ENCODE data around the gene CTBP2. TPM values are rescaled to one million over a fixed set of nuclear protein-coding genes. Genes with fewer than 3 reads are reported as not detected.
A peak's percentile ranks its signal among the peaks of the same experiment; 100 is the strongest.

CTBP2 gene
- total RNA-seq (1 to 10 TPM; 1.4 to 1.8 TPM), polyA plus RNA-seq (2.8 TPM)

- H3K4me3 ChIP-seq (ENCODE audit: low read length), result no peak within 1 kb of the TSS
- no peak for DNase-seq
- H3K9me3 ChIP-seq (ENCODE audit: low read length), result no peaks in the 10 kb centered on the region
- Mint-ChIP-seq H3K27me3 (peaks cover 24 to 45% of the 10 kb centered on the region in 2 donors), H3K27ac (no peak within 1 kb of the TSS), H3K9me3 (peaks cover 0 to 9% (median 0%) of the 10 kb centered on the region in 5 donors), H3K4me3 (peak within 1 kb of the TSS in 6 of 7 donors; percentile 51 to 87 (median 62)), H3K36me3 (no peaks in the 10 kb centered on the region), H3K4me1 (peaks cover 6 to 12% (median 10%) of the 10 kb centered on the region in 3 donors)
- ChIA-PET POLR2A (no interaction called here), CTCF (no interaction called here)
- no peak within 1 kb of the TSS for H3K27ac ChIP-seq (ENCODE audit: low read depth, low read length)
- H3K36me3 ChIP-seq (ENCODE audit: insufficient read depth, low read length), result no peaks in the 10 kb centered on the region
- peaks cover 5% of the 10 kb centered on the region for H3K4me1 ChIP-seq (ENCODE audit: insufficient read depth, low read length)
- no peaks in the 10 kb centered on the region for H3K27me3 ChIP-seq (ENCODE audit: insufficient read depth, low read length, poor library complexity, severe bottlenecking)
These were observed at the start of gene CTBP2 for GRCh38 chr10:125159932-125160855. CTBP2 (minus strand) TSS chr10:125160563.

- H3K36me3 ChIP-seq (ENCODE audit: insufficient read depth, low read length), result no peaks in the 10 kb centered on the region
- Mint-ChIP-seq H3K27ac (no peak overlapping the region), H3K4me1 (no peaks in the 10 kb centered on the region), H3K36me3 (no peaks in the 10 kb centered on the region), H3K9me3 (peaks cover 0 to 2% (median 0%) of the 10 kb centered on the region in 5 donors), H3K4me3 (no peak overlapping the region), H3K27me3 (peaks cover 0 to 8% of the 10 kb centered on the region in 2 donors)
- H3K27me3 ChIP-seq (ENCODE audit: insufficient read depth, low read length, poor library complexity, severe bottlenecking), result no peaks in the 10 kb centered on the region
- no peaks in the 10 kb centered on the region for H3K4me1 ChIP-seq (ENCODE audit: insufficient read depth, low read length)
- no peaks in the 10 kb centered on the region for H3K9me3 ChIP-seq (ENCODE audit: low read length)
- CTCF ChIA-PET, result no interaction called here
- DNase-seq, result no peak
- POLR2A ChIA-PET, result no interaction called here
- H3K27ac ChIP-seq (ENCODE audit: low read depth, low read length), result no peak overlapping the region
- no peak overlapping the region for H3K4me3 ChIP-seq (ENCODE audit: low read length)
These were observed 49.4 kb upstream of the CTBP2 start for GRCh38 chr10:125209591-125210355.

GRCh38 chr10:125208854-125209565 is 48.6 kb upstream of the CTBP2 start:
- H3K4me1 ChIP-seq (ENCODE audit: insufficient read depth, low read length), result no peaks in the 10 kb centered on the region
- H3K27me3 ChIP-seq (ENCODE audit: insufficient read depth, low read length, poor library complexity, severe bottlenecking), result no peaks in the 10 kb centered on the region
- ChIA-PET POLR2A (no interaction called here), CTCF (no interaction called here)
- no peak for DNase-seq
- H3K9me3 ChIP-seq (ENCODE audit: low read length), result no peaks in the 10 kb centered on the region
- Mint-ChIP-seq H3K4me1 (no peaks in the 10 kb centered on the region), H3K27ac (no peak overlapping the region), H3K4me3 (no peak overlapping the region), H3K27me3 (peaks cover 0 to 8% of the 10 kb centered on the region in 2 donors), H3K9me3 (peaks cover 0 to 2% (median 0%) of the 10 kb centered on the region in 5 donors), H3K36me3 (no peaks in the 10 kb centered on the region)
- H3K27ac ChIP-seq (ENCODE audit: low read depth, low read length), result no peak overlapping the region
- H3K4me3 ChIP-seq (ENCODE audit: low read length), result no peak overlapping the region
- no peaks in the 10 kb centered on the region for H3K36me3 ChIP-seq (ENCODE audit: insufficient read depth, low read length)

GRCh38 chr10:125206623-125207022 is 46.3 kb upstream of the CTBP2 start:
- H3K4me3 ChIP-seq (ENCODE audit: low read length), result no peak overlapping the region
- POLR2A ChIA-PET, result no interaction called here
- no peaks in the 10 kb centered on the region for H3K9me3 Mint-ChIP-seq
- no peaks in the 10 kb centered on the region for H3K9me3 ChIP-seq (ENCODE audit: low read length)
- H3K27me3 Mint-ChIP-seq, result peaks cover 0 to 8% of the 10 kb centered on the region in 2 donors
- no peak overlapping the region for H3K27ac Mint-ChIP-seq
- no peaks in the 10 kb centered on the region for H3K27me3 ChIP-seq (ENCODE audit: insufficient read depth, low read length, poor library complexity, severe bottlenecking)
- no peaks in the 10 kb centered on the region for H3K36me3 ChIP-seq (ENCODE audit: insufficient read depth, low read length)
- H3K4me3 Mint-ChIP-seq, result no peak overlapping the region
- no peaks in the 10 kb centered on the region for H3K4me1 ChIP-seq (ENCODE audit: insufficient read depth, low read length)
- DNase-seq, result no peak
- CTCF ChIA-PET, result no interaction called here
- no peaks in the 10 kb centered on the region for H3K36me3 Mint-ChIP-seq
- H3K27ac ChIP-seq (ENCODE audit: low read depth, low read length), result no peak overlapping the region
- H3K4me1 Mint-ChIP-seq, result no peaks in the 10 kb centered on the region

- H3K27me3 ChIP-seq (ENCODE audit: insufficient read depth, low read length, poor library complexity, severe bottlenecking), result no peaks in the 10 kb centered on the region
- H3K4me1 Mint-ChIP-seq, result no peaks in the 10 kb centered on the region
- no peak overlapping the region for H3K27ac ChIP-seq (ENCODE audit: low read depth, low read length)
- no peaks in the 10 kb centered on the region for H3K36me3 Mint-ChIP-seq
- no peak overlapping the region for H3K4me3 ChIP-seq (ENCODE audit: low read length)
- H3K9me3 Mint-ChIP-seq, result no peaks in the 10 kb centered on the region
- peaks cover 4 to 9% of the 10 kb centered on the region in 2 donors for H3K27me3 Mint-ChIP-seq
- ChIA-PET CTCF (no interaction called here), POLR2A (no interaction called here)
- no peak for DNase-seq
- no peak overlapping the region for H3K27ac Mint-ChIP-seq
- H3K36me3 ChIP-seq (ENCODE audit: insufficient read depth, low read length), result no peaks in the 10 kb centered on the region
- H3K4me1 ChIP-seq (ENCODE audit: insufficient read depth, low read length), result no peaks in the 10 kb centered on the region
- H3K4me3 Mint-ChIP-seq, result no peak overlapping the region
- H3K9me3 ChIP-seq (ENCODE audit: low read length), result no peaks in the 10 kb centered on the region
These were observed 45.1 kb upstream of the CTBP2 start for GRCh38 chr10:125205431-125205830.

GRCh38 chr10:125204400-125204799 is 44.0 kb upstream of the CTBP2 start:
- no peaks in the 10 kb centered on the region for H3K9me3 Mint-ChIP-seq

GRCh38 chr10:125203186-125203800 is 42.9 kb upstream of the CTBP2 start:
- ChIA-PET CTCF (no interaction called here), POLR2A (no interaction called here)
- no peaks in the 10 kb centered on the region for H3K4me1 ChIP-seq (ENCODE audit: insufficient read depth, low read length)
- H3K9me3 Mint-ChIP-seq, result no peaks in the 10 kb centered on the region
- no peaks in the 10 kb centered on the region for H3K9me3 ChIP-seq (ENCODE audit: low read length)
- no peaks in the 10 kb centered on the region for H3K27me3 ChIP-seq (ENCODE audit: insufficient read depth, low read length, poor library complexity, severe bottlenecking)
- H3K4me3 ChIP-seq (ENCODE audit: low read length), result no peak overlapping the region
- no peak overlapping the region for H3K4me3 Mint-ChIP-seq
- H3K27ac Mint-ChIP-seq, result no peak overlapping the region
- H3K36me3 ChIP-seq (ENCODE audit: insufficient read depth, low read length), result no peaks in the 10 kb centered on the region
- H3K27ac ChIP-seq (ENCODE audit: low read depth, low read length), result no peak overlapping the region
- DNase-seq, result no peak
- H3K36me3 Mint-ChIP-seq, result no peaks in the 10 kb centered on the region
- no peaks in the 10 kb centered on the region for H3K4me1 Mint-ChIP-seq
- peaks cover 10 to 11% of the 10 kb centered on the region in 2 donors for H3K27me3 Mint-ChIP-seq

More at GRCh38 chr10:125204400-125204799, 44.0 kb upstream of the CTBP2 start:
- ChIA-PET POLR2A (no interaction called here), CTCF (no interaction called here)
- H3K9me3 ChIP-seq (ENCODE audit: low read length), result no peaks in the 10 kb centered on the region
- no peaks in the 10 kb centered on the region for H3K36me3 Mint-ChIP-seq
- no peaks in the 10 kb centered on the region for H3K4me1 Mint-ChIP-seq
- H3K27ac Mint-ChIP-seq, result no peak overlapping the region
- no peak for DNase-seq
- no peaks in the 10 kb centered on the region for H3K4me1 ChIP-seq (ENCODE audit: insufficient read depth, low read length)
- no peaks in the 10 kb centered on the region for H3K27me3 ChIP-seq (ENCODE audit: insufficient read depth, low read length, poor library complexity, severe bottlenecking)
- no peaks in the 10 kb centered on the region for H3K36me3 ChIP-seq (ENCODE audit: insufficient read depth, low read length)
- no peak overlapping the region for H3K4me3 ChIP-seq (ENCODE audit: low read length)
- H3K27ac ChIP-seq (ENCODE audit: low read depth, low read length), result no peak overlapping the region
- no peak overlapping the region for H3K4me3 Mint-ChIP-seq
- H3K27me3 Mint-ChIP-seq, result peaks cover 8 to 11% of the 10 kb centered on the region in 2 donors
